Stomach (tissue), 4 donors: ENCODE measurements around the gene SLC25A40.

Experiments used
- EP300 ChIP-seq: sonication (generic); formaldehyde crosslinking; IDR thresholded peaks from one replicate; pipeline ENCODE4 v1.6.1; 2017; ENCODE audit warnings: antibody characterized with exemption
- POLR2A ChIP-seq, 4 donors: fragments of 450-650 bp; IDR thresholded peaks; one replicate each; pipeline ENCODE4 v1.6.1; 2016; ENCODE audit warnings: antibody characterized with exemption in 4 of 4, control low read depth in 2 of 4, mild to moderate bottlenecking in 1 of 4, moderate library complexity in 1 of 4
- TF ChIP-seq, protein P1 (sequence below), 7 experiments: fragments of 450-650 bp in 4 of 7; fragments of 200-600 bp in 3 of 7; sonication (generic) in 3 of 7; IDR thresholded peaks; one replicate each; pipeline ENCODE4 v1.5.1; 2016 to 2019; ENCODE audit warnings: antibody characterized with exemption in 7 of 7, control low read depth in 2 of 7, mild to moderate bottlenecking in 1 of 7

DNA sequence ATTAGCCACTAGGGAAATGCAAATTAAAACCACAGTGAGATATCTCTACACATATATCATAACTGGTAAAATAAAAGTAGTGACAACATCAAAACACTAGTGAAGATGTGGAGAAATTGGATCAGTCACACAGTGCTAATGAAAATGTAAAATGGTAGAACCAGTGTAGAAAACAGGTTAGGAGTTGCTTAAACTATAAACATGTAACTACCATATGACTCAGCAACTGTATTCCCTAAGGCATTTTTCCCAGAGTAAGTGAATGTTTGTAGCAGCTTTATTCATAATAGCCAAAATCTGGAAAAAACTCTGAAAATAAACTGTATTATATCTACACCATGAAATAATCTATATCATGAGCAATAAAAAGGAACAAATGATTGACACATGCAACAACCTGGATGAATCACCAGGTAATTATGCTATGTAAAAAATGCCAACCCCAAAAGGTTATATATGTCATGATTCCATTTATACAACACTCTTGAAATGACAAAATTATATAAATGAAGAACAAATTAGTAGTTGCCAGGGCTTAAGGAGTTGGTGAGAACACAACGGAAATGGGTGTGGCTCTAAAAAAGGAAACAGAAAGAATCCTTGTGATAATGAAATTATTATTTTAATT is 22.8 kb downstream of the SLC25A40 start:
- TF ChIP-seq, protein P1, sequence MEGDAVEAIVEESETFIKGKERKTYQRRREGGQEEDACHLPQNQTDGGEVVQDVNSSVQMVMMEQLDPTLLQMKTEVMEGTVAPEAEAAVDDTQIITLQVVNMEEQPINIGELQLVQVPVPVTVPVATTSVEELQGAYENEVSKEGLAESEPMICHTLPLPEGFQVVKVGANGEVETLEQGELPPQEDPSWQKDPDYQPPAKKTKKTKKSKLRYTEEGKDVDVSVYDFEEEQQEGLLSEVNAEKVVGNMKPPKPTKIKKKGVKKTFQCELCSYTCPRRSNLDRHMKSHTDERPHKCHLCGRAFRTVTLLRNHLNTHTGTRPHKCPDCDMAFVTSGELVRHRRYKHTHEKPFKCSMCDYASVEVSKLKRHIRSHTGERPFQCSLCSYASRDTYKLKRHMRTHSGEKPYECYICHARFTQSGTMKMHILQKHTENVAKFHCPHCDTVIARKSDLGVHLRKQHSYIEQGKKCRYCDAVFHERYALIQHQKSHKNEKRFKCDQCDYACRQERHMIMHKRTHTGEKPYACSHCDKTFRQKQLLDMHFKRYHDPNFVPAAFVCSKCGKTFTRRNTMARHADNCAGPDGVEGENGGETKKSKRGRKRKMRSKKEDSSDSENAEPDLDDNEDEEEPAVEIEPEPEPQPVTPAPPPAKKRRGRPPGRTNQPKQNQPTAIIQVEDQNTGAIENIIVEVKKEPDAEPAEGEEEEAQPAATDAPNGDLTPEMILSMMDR (IDR thresholded peaks at IDR 0.05) = no peak
- TF ChIP-seq EP300 (no peak), POLR2A (IDR thresholded peaks at IDR 0.05) (no peak)
